ENCODE results near the gene RBMXL3. TPM values are rescaled to one million over a fixed set of nuclear protein-coding genes. Genes with fewer than 3 reads are reported as not detected.

The RBMXL3 gene
- total RNA-seq = not detected
- polyA plus RNA-seq = not detected

GRCh38 chrX:115189110-115189509 lies at the start of gene RBMXL3:
TSS of gene RBMXL3 (plus strand) at chrX:115189410. CDS start at chrX:115189442, 32 bp downstream.
- no peaks in the 10 kb centered on the region for H3K36me3 ChIP-seq (ENCODE audit: insufficient read depth, low read length)
- no peaks in the 10 kb centered on the region for H3K36me3 Mint-ChIP-seq
- H3K9me3 ChIP-seq (ENCODE audit: control insufficient read depth in 1 of 2, low read length in 2 of 2) = no peaks in the 10 kb centered on the region
- ChIA-PET POLR2A (ENCODE audit: partially characterized antibody) (no interaction called here), CTCF (ENCODE audit: partially characterized antibody) (no interaction called here)
- no peak for DNase-seq
- H3K4me1 ChIP-seq (ENCODE audit: insufficient read depth, low read length) = no peaks in the 10 kb centered on the region
- intact Hi-C loops (cut with micrococcal nuclease) = no loop called here
- no peak within 1 kb of the TSS for H3K27ac ChIP-seq (ENCODE audit: low read depth, low read length)
- H3K27me3 Mint-ChIP-seq = no peaks in the 10 kb centered on the region
- no peaks in the 10 kb centered on the region for H3K4me1 Mint-ChIP-seq
- no peak within 1 kb of the TSS for H3K27ac Mint-ChIP-seq
- peak within 1 kb of the TSS in 1 of 8 donors; percentile 0 for H3K4me3 Mint-ChIP-seq
- no peak within 1 kb of the TSS for H3K4me3 ChIP-seq (ENCODE audit: low read length in 2 of 2)
- no peaks in the 10 kb centered on the region for H3K27me3 ChIP-seq (ENCODE audit: insufficient read depth, low read length)
- H3K9me3 Mint-ChIP-seq = peaks cover 0 to 7% (median 2%) of the 10 kb centered on the region in 8 donors

GRCh38 chrX:115142057-115142456 lies 47.2 kb upstream of the RBMXL3 start:
- Mint-ChIP-seq H3K36me3 (no peaks in the 10 kb centered on the region), H3K9me3 (peaks cover 0 to 16% (median 5%) of the 10 kb centered on the region in 8 donors), H3K4me3 (no peak overlapping the region), H3K4me1 (no peaks in the 10 kb centered on the region), H3K27ac (no peak overlapping the region), H3K27me3 (no peaks in the 10 kb centered on the region)
- Histone ChIP-seq H3K4me3 (ENCODE audit: low read length in 2 of 2) (no peak overlapping the region), H3K36me3 (ENCODE audit: insufficient read depth, low read length) (no peaks in the 10 kb centered on the region), H3K4me1 (ENCODE audit: insufficient read depth, low read length) (no peaks in the 10 kb centered on the region), H3K27ac (ENCODE audit: low read depth, low read length) (no peak overlapping the region), H3K9me3 (ENCODE audit: control insufficient read depth in 1 of 2, low read length in 2 of 2) (no peaks in the 10 kb centered on the region), H3K27me3 (ENCODE audit: insufficient read depth, low read length) (no peaks in the 10 kb centered on the region)
- no peak for DNase-seq
- POLR2A ChIA-PET (ENCODE audit: partially characterized antibody) = no interaction called here
- intact Hi-C loops (cut with micrococcal nuclease) = no loop called here
- CTCF ChIA-PET (ENCODE audit: partially characterized antibody) = no interaction called here

- H3K9me3 Mint-ChIP-seq = peaks cover 0 to 11% (median 4%) of the 10 kb centered on the region in 8 donors
- intact Hi-C loops (cut with micrococcal nuclease) = no loop called here
- CTCF ChIA-PET (ENCODE audit: partially characterized antibody) = no interaction called here
- no peaks in the 10 kb centered on the region for H3K27me3 ChIP-seq (ENCODE audit: insufficient read depth, low read length)
- no peak overlapping the region for H3K27ac ChIP-seq (ENCODE audit: low read depth, low read length)
- no peak overlapping the region for H3K4me3 Mint-ChIP-seq
- no peak for DNase-seq
- H3K4me3 ChIP-seq (ENCODE audit: low read length in 2 of 2) = no peak overlapping the region
- POLR2A ChIA-PET (ENCODE audit: partially characterized antibody) = no interaction called here
- H3K36me3 ChIP-seq (ENCODE audit: insufficient read depth, low read length) = no peaks in the 10 kb centered on the region
- no peak overlapping the region for H3K27ac Mint-ChIP-seq
- no peaks in the 10 kb centered on the region for H3K4me1 Mint-ChIP-seq
- no peaks in the 10 kb centered on the region for H3K36me3 Mint-ChIP-seq
- H3K4me1 ChIP-seq (ENCODE audit: insufficient read depth, low read length) = no peaks in the 10 kb centered on the region
- H3K9me3 ChIP-seq (ENCODE audit: control insufficient read depth in 1 of 2, low read length in 2 of 2) = no peaks in the 10 kb centered on the region
- H3K27me3 Mint-ChIP-seq = no peaks in the 10 kb centered on the region
Measured at GRCh38 chrX:115147220-115147619, 42.0 kb upstream of the RBMXL3 start.

DNA sequence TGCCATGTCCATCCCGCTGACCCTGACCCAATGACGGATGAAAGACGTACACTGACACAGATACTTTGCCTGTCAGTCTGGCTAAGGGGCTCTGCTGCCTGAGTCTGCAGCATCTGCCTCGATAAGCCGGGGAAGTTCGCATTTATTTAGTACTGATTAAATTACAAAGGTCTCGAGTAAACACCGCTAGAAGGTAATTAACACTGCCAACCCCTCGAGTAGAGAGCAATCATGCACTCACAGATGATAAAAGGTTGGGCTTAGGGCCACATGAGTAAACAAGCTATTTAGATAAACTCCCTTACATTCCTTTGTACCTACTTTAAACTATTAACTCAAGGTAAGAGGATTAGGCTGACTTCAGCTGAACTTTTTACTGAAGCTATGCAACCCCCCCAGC lies 16.0 kb upstream of the RBMXL3 start:
- H3K27ac ChIP-seq (ENCODE audit: low read depth, low read length) = no peak overlapping the region
- CTCF ChIA-PET (ENCODE audit: partially characterized antibody) = no interaction called here
- no peaks in the 10 kb centered on the region for H3K27me3 Mint-ChIP-seq
- H3K4me3 ChIP-seq (ENCODE audit: low read length in 2 of 2) = no peak overlapping the region
- H3K27me3 ChIP-seq (ENCODE audit: insufficient read depth, low read length) = no peaks in the 10 kb centered on the region
- no peaks in the 10 kb centered on the region for H3K9me3 ChIP-seq (ENCODE audit: control insufficient read depth in 1 of 2, low read length in 2 of 2)
- POLR2A ChIA-PET (ENCODE audit: partially characterized antibody) = no interaction called here
- H3K9me3 Mint-ChIP-seq = peaks cover 0 to 3% (median 0%) of the 10 kb centered on the region in 8 donors
- no peaks in the 10 kb centered on the region for H3K4me1 ChIP-seq (ENCODE audit: insufficient read depth, low read length)
- no peak overlapping the region for H3K4me3 Mint-ChIP-seq
- no peaks in the 10 kb centered on the region for H3K36me3 ChIP-seq (ENCODE audit: insufficient read depth, low read length)
- no peak overlapping the region for H3K27ac Mint-ChIP-seq
- no peak for DNase-seq
- H3K4me1 Mint-ChIP-seq = no peaks in the 10 kb centered on the region
- intact Hi-C loops (cut with micrococcal nuclease) = no loop called here
- H3K36me3 Mint-ChIP-seq = no peaks in the 10 kb centered on the region

DNA sequence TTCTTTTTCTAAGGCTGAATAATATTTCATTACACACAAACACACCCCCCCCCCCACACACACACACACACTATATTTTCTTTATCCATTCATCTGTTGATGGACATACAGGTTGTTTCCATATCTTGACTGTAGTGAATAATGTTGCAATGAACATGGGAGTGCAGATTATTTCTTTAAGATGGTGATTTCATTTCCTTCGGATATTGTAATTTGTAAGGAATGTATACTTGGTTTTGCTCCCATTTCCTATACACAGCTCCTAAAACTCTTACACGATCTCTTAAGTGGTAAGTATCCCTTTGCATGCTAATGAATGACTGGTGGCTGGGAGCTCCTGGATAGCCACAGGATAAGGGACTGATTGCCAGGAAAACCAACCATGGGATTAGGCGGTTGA lies 14.7 kb upstream of the RBMXL3 start:
- POLR2A ChIA-PET (ENCODE audit: partially characterized antibody) = no interaction called here
- Histone ChIP-seq H3K9me3 (ENCODE audit: control insufficient read depth in 1 of 2, low read length in 2 of 2) (no peaks in the 10 kb centered on the region), H3K36me3 (ENCODE audit: insufficient read depth, low read length) (no peaks in the 10 kb centered on the region), H3K4me3 (ENCODE audit: low read length in 2 of 2) (no peak overlapping the region), H3K27ac (ENCODE audit: low read depth, low read length) (no peak overlapping the region), H3K4me1 (ENCODE audit: insufficient read depth, low read length) (no peaks in the 10 kb centered on the region), H3K27me3 (ENCODE audit: insufficient read depth, low read length) (no peaks in the 10 kb centered on the region)
- H3K4me3 Mint-ChIP-seq = no peak overlapping the region
- peaks cover 0 to 4% (median 0%) of the 10 kb centered on the region in 8 donors for H3K9me3 Mint-ChIP-seq
- no peaks in the 10 kb centered on the region for H3K4me1 Mint-ChIP-seq
- intact Hi-C loops (cut with micrococcal nuclease) = no loop called here
- H3K27me3 Mint-ChIP-seq = no peaks in the 10 kb centered on the region
- no peaks in the 10 kb centered on the region for H3K36me3 Mint-ChIP-seq
- H3K27ac Mint-ChIP-seq = no peak overlapping the region
- CTCF ChIA-PET (ENCODE audit: partially characterized antibody) = no interaction called here
- DNase-seq = no peak

DNA sequence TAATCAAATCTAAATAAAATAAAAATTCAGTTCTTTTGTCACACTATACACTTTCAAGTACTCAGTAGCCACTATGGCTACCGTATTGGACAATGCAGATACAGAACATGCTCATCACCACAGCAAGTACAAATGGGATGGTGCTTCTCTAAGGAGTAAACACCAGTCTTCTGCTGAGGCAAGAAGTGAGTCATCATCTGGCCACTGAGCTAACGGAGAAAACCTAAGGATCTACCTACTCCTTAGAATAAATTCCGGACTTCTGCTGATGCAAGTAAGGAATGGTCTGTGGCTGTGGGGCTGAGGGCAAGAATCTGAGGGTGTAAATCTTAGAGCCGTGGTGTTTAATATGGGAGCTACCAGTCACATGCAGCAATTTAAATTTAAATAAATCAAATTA lies 11.3 kb upstream of the RBMXL3 start:
- Histone ChIP-seq H3K4me1 (ENCODE audit: insufficient read depth, low read length) (no peaks in the 10 kb centered on the region), H3K9me3 (ENCODE audit: control insufficient read depth in 1 of 2, low read length in 2 of 2) (no peaks in the 10 kb centered on the region), H3K27me3 (ENCODE audit: insufficient read depth, low read length) (no peaks in the 10 kb centered on the region), H3K4me3 (ENCODE audit: low read length in 2 of 2) (no peak overlapping the region), H3K36me3 (ENCODE audit: insufficient read depth, low read length) (no peaks in the 10 kb centered on the region), H3K27ac (ENCODE audit: low read depth, low read length) (no peak overlapping the region)
- no peak for DNase-seq
- ChIA-PET POLR2A (ENCODE audit: partially characterized antibody) (no interaction called here), CTCF (ENCODE audit: partially characterized antibody) (no interaction called here)
- Mint-ChIP-seq H3K36me3 (no peaks in the 10 kb centered on the region), H3K27ac (no peak overlapping the region), H3K4me1 (no peaks in the 10 kb centered on the region), H3K9me3 (peaks cover 0 to 7% (median 0%) of the 10 kb centered on the region in 8 donors), H3K27me3 (no peaks in the 10 kb centered on the region), H3K4me3 (no peak overlapping the region)
- intact Hi-C loops (cut with micrococcal nuclease) = no loop called here

GRCh38 chrX:115178473-115178872 lies 10.7 kb upstream of the RBMXL3 start:
- Histone ChIP-seq H3K27me3 (ENCODE audit: insufficient read depth, low read length) (no peaks in the 10 kb centered on the region), H3K27ac (ENCODE audit: low read depth, low read length) (no peak overlapping the region), H3K36me3 (ENCODE audit: insufficient read depth, low read length) (no peaks in the 10 kb centered on the region), H3K9me3 (ENCODE audit: control insufficient read depth in 1 of 2, low read length in 2 of 2) (no peaks in the 10 kb centered on the region), H3K4me3 (ENCODE audit: low read length in 2 of 2) (no peak overlapping the region), H3K4me1 (ENCODE audit: insufficient read depth, low read length) (no peaks in the 10 kb centered on the region)
- DNase-seq = no peak
- intact Hi-C loops (cut with micrococcal nuclease) = no loop called here
- H3K27ac Mint-ChIP-seq = no peak overlapping the region
- H3K4me1 Mint-ChIP-seq = no peaks in the 10 kb centered on the region
- no peaks in the 10 kb centered on the region for H3K36me3 Mint-ChIP-seq
- POLR2A ChIA-PET (ENCODE audit: partially characterized antibody) = no interaction called here
- CTCF ChIA-PET (ENCODE audit: partially characterized antibody) = no interaction called here
- H3K27me3 Mint-ChIP-seq = no peaks in the 10 kb centered on the region
- H3K4me3 Mint-ChIP-seq = no peak overlapping the region
- H3K9me3 Mint-ChIP-seq = peaks cover 0 to 7% (median 0%) of the 10 kb centered on the region in 8 donors

DNA sequence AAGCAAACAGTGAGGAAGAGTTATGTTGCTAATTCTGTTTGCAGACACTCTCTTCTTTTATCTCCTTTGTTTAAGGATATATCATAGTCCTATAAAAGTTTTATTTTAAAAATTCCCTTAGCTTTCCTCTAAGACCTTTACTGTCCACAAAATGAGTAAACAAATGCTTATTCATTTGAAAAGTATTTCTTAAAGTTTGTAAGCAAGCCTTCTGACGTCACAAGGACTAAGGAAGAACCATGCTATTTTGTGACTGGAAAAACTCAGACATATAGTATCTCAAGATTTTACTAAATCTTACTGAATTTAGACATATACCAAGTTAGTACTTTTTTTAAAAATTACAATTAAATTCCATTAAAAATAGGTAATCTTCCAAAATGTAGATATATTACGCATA lies 5.2 kb upstream of the RBMXL3 start:
- no peak for DNase-seq
- Mint-ChIP-seq H3K4me1 (no peaks in the 10 kb centered on the region), H3K27ac (no peak overlapping the region), H3K27me3 (no peaks in the 10 kb centered on the region), H3K9me3 (peaks cover 0 to 5% (median 0%) of the 10 kb centered on the region in 8 donors), H3K36me3 (no peaks in the 10 kb centered on the region), H3K4me3 (no peak overlapping the region)
- no peaks in the 10 kb centered on the region for H3K36me3 ChIP-seq (ENCODE audit: insufficient read depth, low read length)
- H3K9me3 ChIP-seq (ENCODE audit: control insufficient read depth in 1 of 2, low read length in 2 of 2) = no peaks in the 10 kb centered on the region
- no peaks in the 10 kb centered on the region for H3K4me1 ChIP-seq (ENCODE audit: insufficient read depth, low read length)
- CTCF ChIA-PET (ENCODE audit: partially characterized antibody) = no interaction called here
- intact Hi-C loops (cut with micrococcal nuclease) = no loop called here
- POLR2A ChIA-PET (ENCODE audit: partially characterized antibody) = no interaction called here
- no peaks in the 10 kb centered on the region for H3K27me3 ChIP-seq (ENCODE audit: insufficient read depth, low read length)
- no peak overlapping the region for H3K27ac ChIP-seq (ENCODE audit: low read depth, low read length)
- no peak overlapping the region for H3K4me3 ChIP-seq (ENCODE audit: low read length in 2 of 2)

Measured in CD4-positive, alpha-beta memory T cell (primary cell).